CD4-positive, CD25-positive, alpha-beta regulatory T cell (primary cell): ENCODE measurements around the gene BICC1. TPM values are rescaled to one million over a fixed set of nuclear protein-coding genes. Genes with fewer than 3 reads are reported as not detected.

Experiments used
- ATAC-seq, 2 donors: fragments of 150-1000 bp; cut with Tn5 transposase; one replicate each; pipeline ENCODE4 v1.10.0; 2021; ENCODE audit warnings: low read depth in 2 of 2, moderate number of reproducible peaks in 2 of 2, moderate library complexity in 1 of 2
- DNase-seq, 3 donors: peaks; one replicate each; pipeline versions ENCODE4 v3.0.0 to v3.0.0-alpha.2; 2012 to 2022; ENCODE audit warnings: mixed read lengths in 1 of 3
- H3K27ac ChIP-seq: one replicate; pipeline ENCODE4 v1.7.0; 2013; ENCODE audit warnings: mild to moderate bottlenecking, low read length; ENCODE audit not compliant: insufficient read depth, poor library complexity, severe bottlenecking
- H3K27me3 ChIP-seq: one replicate; pipeline ENCODE4 v1.7.0; 2013; ENCODE audit warnings: low read length; ENCODE audit not compliant: control insufficient read depth, insufficient read depth
- H3K36me3 ChIP-seq: one replicate; pipeline ENCODE4 v1.7.0; 2013; ENCODE audit warnings: mild to moderate bottlenecking, low read length, moderate library complexity; ENCODE audit not compliant: control insufficient read depth, insufficient read depth
- H3K4me1 ChIP-seq: 2 replicates; pipeline ENCODE4 v1.7.0; 2013; ENCODE audit warnings: mild to moderate bottlenecking, low read length; ENCODE audit not compliant: insufficient read depth, control insufficient read depth, poor library complexity, severe bottlenecking
- H3K4me3 ChIP-seq: one replicate; pipeline ENCODE4 v1.7.0; 2013; ENCODE audit warnings: low read depth, mild to moderate bottlenecking, low read length, moderate library complexity
- H3K9me3 ChIP-seq, 2 experiments: 1 replicate in 1 of 2; 2 replicates in 1 of 2; pipeline ENCODE4 v1.7.0; 2013; ENCODE audit warnings: low read length in 2 of 2, mild to moderate bottlenecking in 1 of 2, moderate library complexity in 1 of 2; ENCODE audit not compliant: control insufficient read depth in 2 of 2
- H3K27ac Mint-ChIP-seq, 3 donors: one replicate each; pipeline ENCODE4 v1.8.0; 2020 to 2022; ENCODE audit warnings: mild to moderate bottlenecking in 3 of 3, mixed read lengths in 3 of 3, moderate library complexity in 2 of 3
- H3K27me3 Mint-ChIP-seq: one replicate; pipeline ENCODE4 v1.8.0; 2022; ENCODE audit warnings: mild to moderate bottlenecking, mixed read lengths
- H3K36me3 Mint-ChIP-seq: one replicate; pipeline ENCODE4 v1.8.0; 2020; ENCODE audit warnings: mixed read lengths
- H3K4me1 Mint-ChIP-seq, 4 donors: one replicate each; pipeline ENCODE4 v1.8.0; 2020 to 2022; ENCODE audit warnings: mixed read lengths in 4 of 4, mild to moderate bottlenecking in 1 of 4
- H3K4me3 Mint-ChIP-seq, 4 donors: one replicate each; pipeline ENCODE4 v1.8.0; 2020 to 2022; ENCODE audit warnings: mild to moderate bottlenecking in 4 of 4, mixed read lengths in 4 of 4, moderate library complexity in 3 of 4
- H3K9me3 Mint-ChIP-seq, 7 donors: one replicate each; pipeline ENCODE4 v1.8.0; 2020 to 2022; ENCODE audit warnings: mixed read lengths in 7 of 7, mild to moderate bottlenecking in 3 of 7, moderate library complexity in 2 of 7
- polyA plus RNA-seq, 4 donors: library from polyadenylated mRNA; unstranded; fragments of 300-500 nt; fragmentation: Illumina TruSeq; gene quantifications; one replicate each; pipeline ENCODE4 v1.2.3, GENCODE V29; 2021
- total RNA-seq: library from RNA; stranded (reverse); gene quantifications from one replicate; pipeline ENCODE4 v1.2.3, GENCODE V29; 2022

Gene BICC1
- total and polyA plus RNA-seq, 5 donors from 2014 or later: 0.20 TPM; not detected in 4

GRCh38 chr10:58662314-58662713 is 149.6 kb downstream of the BICC1 start:
- Mint-ChIP-seq H3K36me3 (no peaks in the 10 kb centered on the region), H3K4me1 (peaks cover 0 to 9% (median 2%) of the 10 kb centered on the region in 4 donors), H3K27ac (no peak overlapping the region)

GRCh38 chr10:58665361-58665760 is 152.7 kb downstream of the BICC1 start:
- no peaks in the 10 kb centered on the region for H3K27me3 Mint-ChIP-seq
- Histone ChIP-seq H3K27me3 (no peaks in the 10 kb centered on the region), H3K4me1 (no peaks in the 10 kb centered on the region), H3K4me3 (no peak overlapping the region), H3K36me3 (no peaks in the 10 kb centered on the region), H3K9me3 (no peaks in the 10 kb centered on the region), H3K27ac (no peak overlapping the region)
- peaks cover 0 to 14% (median 3%) of the 10 kb centered on the region in 7 donors for H3K9me3 Mint-ChIP-seq
- DNase-seq: no peak
- no peak overlapping the region for H3K4me3 Mint-ChIP-seq
- H3K4me1 Mint-ChIP-seq: peaks cover 0 to 9% (median 2%) of the 10 kb centered on the region in 4 donors
- ATAC-seq: no peak
- no peak overlapping the region for H3K27ac Mint-ChIP-seq
- no peaks in the 10 kb centered on the region for H3K36me3 Mint-ChIP-seq

More at GRCh38 chr10:58662314-58662713, 149.6 kb downstream of the BICC1 start:
- Histone ChIP-seq H3K27ac (no peak overlapping the region), H3K4me1 (no peaks in the 10 kb centered on the region), H3K9me3 (peaks cover 0 to 2% of the 10 kb centered on the region in 2 experiments), H3K36me3 (no peaks in the 10 kb centered on the region), H3K27me3 (no peaks in the 10 kb centered on the region), H3K4me3 (no peak overlapping the region)
- H3K9me3 Mint-ChIP-seq: peaks cover 0 to 14% (median 4%) of the 10 kb centered on the region in 7 donors
- no peak overlapping the region for H3K4me3 Mint-ChIP-seq
- DNase-seq (no peak), ATAC-seq (no peak)
- H3K27me3 Mint-ChIP-seq: no peaks in the 10 kb centered on the region

- H3K27me3 Mint-ChIP-seq: no peaks in the 10 kb centered on the region
- H3K36me3 ChIP-seq: no peaks in the 10 kb centered on the region
- DNase-seq: peak in 2 of 3 donors; percentile 1 to 29
- H3K27ac ChIP-seq: no peak overlapping the region
- H3K4me3 Mint-ChIP-seq: peak overlapping the region in 2 of 4 donors; percentile 33 to 35
- ATAC-seq: no peak
- peaks cover 0 to 9% (median 2%) of the 10 kb centered on the region in 4 donors for H3K4me1 Mint-ChIP-seq
- no peaks in the 10 kb centered on the region for H3K4me1 ChIP-seq
- H3K9me3 Mint-ChIP-seq: peaks cover 0 to 14% (median 3%) of the 10 kb centered on the region in 7 donors
- no peaks in the 10 kb centered on the region for H3K36me3 Mint-ChIP-seq
- H3K9me3 ChIP-seq: no peaks in the 10 kb centered on the region
- H3K27me3 ChIP-seq: no peaks in the 10 kb centered on the region
- peak overlapping the region in 1 of 3 donors; percentile 21 for H3K27ac Mint-ChIP-seq
- H3K4me3 ChIP-seq: peak overlapping the region; percentile 2
These were observed 153.4 kb downstream of the BICC1 start for GRCh38 chr10:58666024-58666423.

DNA sequence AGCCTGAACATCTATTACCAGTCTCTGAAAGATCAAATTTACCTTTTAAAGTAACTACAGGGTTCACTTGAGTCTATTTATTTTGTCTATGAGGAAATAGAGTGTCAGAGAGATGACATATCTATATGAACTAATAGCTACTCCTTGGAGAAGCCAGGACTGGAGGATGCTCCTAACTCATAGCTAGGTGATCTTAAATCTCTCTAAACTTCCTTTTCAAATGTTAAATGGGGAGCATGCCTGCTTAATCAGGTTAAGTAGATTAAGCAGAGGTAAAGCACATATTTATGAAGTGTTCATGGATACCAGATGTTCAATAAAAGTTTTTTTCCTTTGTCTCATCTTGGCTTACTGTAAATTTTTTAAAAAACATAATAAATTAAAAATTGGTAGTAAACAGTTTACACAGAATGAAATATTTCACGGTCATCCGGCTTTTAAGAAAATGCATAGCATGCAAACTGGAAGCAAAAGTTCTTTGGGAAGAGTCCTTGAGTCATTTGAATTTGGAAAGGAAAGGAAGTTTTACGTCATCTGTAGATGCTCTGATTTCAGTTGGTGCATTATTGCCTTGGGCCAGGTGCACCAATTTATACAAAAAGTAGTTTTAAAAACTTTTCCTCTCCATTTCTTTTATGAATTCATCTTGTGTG is 155.1 kb downstream of the BICC1 start:
- DNase-seq: no peak
- peaks cover 2% of the 10 kb centered on the region for H3K4me1 ChIP-seq
- H3K9me3 ChIP-seq: no peaks in the 10 kb centered on the region
- no peaks in the 10 kb centered on the region for H3K36me3 ChIP-seq
- H3K27me3 Mint-ChIP-seq: no peaks in the 10 kb centered on the region
- no peak overlapping the region for H3K27ac ChIP-seq
- no peak for ATAC-seq
- H3K36me3 Mint-ChIP-seq: no peaks in the 10 kb centered on the region
- no peaks in the 10 kb centered on the region for H3K27me3 ChIP-seq
- no peak overlapping the region for H3K27ac Mint-ChIP-seq
- H3K4me3 ChIP-seq: no peak overlapping the region
- H3K4me3 Mint-ChIP-seq: no peak overlapping the region
- H3K4me1 Mint-ChIP-seq: peaks cover 0 to 9% (median 2%) of the 10 kb centered on the region in 4 donors
- H3K9me3 Mint-ChIP-seq: peaks cover 0 to 14% (median 6%) of the 10 kb centered on the region in 7 donors

- Mint-ChIP-seq H3K27me3 (no peaks in the 10 kb centered on the region), H3K4me1 (no peaks in the 10 kb centered on the region), H3K9me3 (peaks cover 0 to 7% (median 2%) of the 10 kb centered on the region in 7 donors), H3K4me3 (no peak overlapping the region), H3K27ac (no peak overlapping the region), H3K36me3 (no peaks in the 10 kb centered on the region)
- H3K9me3 ChIP-seq: no peaks in the 10 kb centered on the region
- no peaks in the 10 kb centered on the region for H3K27me3 ChIP-seq
- peaks cover 2% of the 10 kb centered on the region for H3K4me1 ChIP-seq
- no peak for DNase-seq
- H3K36me3 ChIP-seq: no peaks in the 10 kb centered on the region
- H3K27ac ChIP-seq: no peak overlapping the region
- no peak overlapping the region for H3K4me3 ChIP-seq
- ATAC-seq: no peak
These were observed 160.2 kb downstream of the BICC1 start for GRCh38 chr10:58672845-58673244.

DNA sequence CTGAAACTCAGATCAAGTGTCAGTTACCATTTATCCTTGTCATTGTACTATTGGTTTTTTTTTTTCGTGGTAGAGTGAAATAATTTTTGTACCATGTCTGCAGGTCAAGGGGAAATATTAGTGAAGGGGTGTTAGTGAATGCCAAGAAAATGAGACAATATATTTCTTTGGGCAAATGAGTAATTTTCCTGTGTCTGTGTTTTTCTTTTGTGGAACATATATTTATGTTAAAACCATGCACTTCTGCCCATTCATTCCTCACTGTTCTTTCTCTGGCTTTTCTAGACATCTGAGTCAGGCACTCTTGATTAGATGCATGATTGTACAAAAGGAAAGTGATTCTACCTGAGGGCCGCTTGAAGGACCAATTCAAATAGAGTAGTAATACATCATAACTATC is 161.6 kb downstream of the BICC1 start:
- ATAC-seq: no peak

DNA sequence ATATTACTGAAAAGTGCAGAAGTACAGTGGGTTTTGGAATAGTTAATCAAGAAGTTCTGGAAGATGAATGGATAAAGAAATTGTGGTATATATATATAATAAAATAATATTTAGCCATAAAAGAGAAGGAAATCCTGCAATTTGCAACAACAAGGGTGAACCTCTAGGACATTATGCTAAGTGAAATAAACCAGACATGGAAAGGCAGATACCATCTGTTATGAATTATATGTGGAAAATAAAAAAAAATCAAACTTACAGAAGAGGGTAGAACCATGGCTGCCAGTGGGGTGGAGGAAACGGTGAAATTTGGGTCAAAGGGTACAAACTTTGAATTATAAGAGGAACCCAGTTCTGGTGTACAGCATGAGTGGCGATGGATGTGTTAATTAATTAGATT is 162.6 kb downstream of the BICC1 start:
- no peak overlapping the region for H3K4me3 ChIP-seq
- Mint-ChIP-seq H3K9me3 (peaks cover 1 to 9% (median 2%) of the 10 kb centered on the region in 7 donors), H3K4me3 (peak overlapping the region in 1 of 4 donors; percentile 39), H3K4me1 (no peaks in the 10 kb centered on the region), H3K36me3 (no peaks in the 10 kb centered on the region), H3K27ac (no peak overlapping the region), H3K27me3 (no peaks in the 10 kb centered on the region)
- H3K27me3 ChIP-seq: no peaks in the 10 kb centered on the region
- no peaks in the 10 kb centered on the region for H3K36me3 ChIP-seq
- no peaks in the 10 kb centered on the region for H3K9me3 ChIP-seq
- no peak for ATAC-seq
- DNase-seq: no peak
- H3K4me1 ChIP-seq: peaks cover 2% of the 10 kb centered on the region
- no peak overlapping the region for H3K27ac ChIP-seq

More for the DNA sequence above, 161.6 kb downstream of the BICC1 start:
- H3K9me3 Mint-ChIP-seq: peaks cover 0 to 9% (median 2%) of the 10 kb centered on the region in 7 donors
- no peaks in the 10 kb centered on the region for H3K27me3 ChIP-seq
- no peaks in the 10 kb centered on the region for H3K36me3 Mint-ChIP-seq
- peaks cover 2% of the 10 kb centered on the region for H3K4me1 ChIP-seq
- H3K4me3 Mint-ChIP-seq: no peak overlapping the region
- H3K36me3 ChIP-seq: no peaks in the 10 kb centered on the region
- no peak overlapping the region for H3K4me3 ChIP-seq
- no peaks in the 10 kb centered on the region for H3K4me1 Mint-ChIP-seq
- no peak overlapping the region for H3K27ac Mint-ChIP-seq
- H3K9me3 ChIP-seq: no peaks in the 10 kb centered on the region
- DNase-seq: no peak
- no peaks in the 10 kb centered on the region for H3K27me3 Mint-ChIP-seq
- no peak overlapping the region for H3K27ac ChIP-seq

DNA sequence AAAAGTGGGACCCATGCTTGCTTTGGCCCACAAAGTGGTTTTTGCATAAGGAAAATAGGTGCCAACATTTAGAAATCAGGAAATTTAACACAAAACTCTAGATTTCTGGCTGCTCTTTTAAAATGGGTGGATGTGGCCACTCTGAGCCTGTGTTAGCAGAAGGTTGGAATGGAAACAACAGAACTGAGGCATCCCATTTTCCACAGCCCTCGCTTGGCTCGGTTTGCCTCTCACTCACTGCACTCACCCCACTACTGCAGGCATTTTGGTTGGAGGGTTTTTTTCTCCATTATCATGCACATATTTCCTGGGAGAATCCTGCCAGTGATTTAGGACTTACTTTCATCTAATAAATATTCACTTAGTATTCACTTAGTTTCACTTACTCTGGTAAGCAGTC is 178.9 kb downstream of the BICC1 start:
- H3K36me3 ChIP-seq: no peaks in the 10 kb centered on the region
- no peaks in the 10 kb centered on the region for H3K4me1 ChIP-seq
- DNase-seq: no peak
- H3K4me3 ChIP-seq: no peak overlapping the region
- ATAC-seq: no peak
- H3K9me3 ChIP-seq: peaks cover 4 to 8% of the 10 kb centered on the region in 2 experiments
- Mint-ChIP-seq H3K36me3 (no peaks in the 10 kb centered on the region), H3K9me3 (peaks cover 2 to 13% (median 9%) of the 10 kb centered on the region in 7 donors), H3K4me1 (no peaks in the 10 kb centered on the region), H3K4me3 (no peak overlapping the region), H3K27ac (no peak overlapping the region), H3K27me3 (no peaks in the 10 kb centered on the region)
- no peaks in the 10 kb centered on the region for H3K27me3 ChIP-seq
- H3K27ac ChIP-seq: no peak overlapping the region
